Measurements from ENCODE around the gene TRAK2. TPM values are rescaled to one million over a fixed set of nuclear protein-coding genes. Genes with fewer than 3 reads are reported as not detected.
"Not testable (repeated sequence)": the region's sequence is repeated elsewhere in the genome, so short reads cannot be mapped to it uniquely, and the experiment has no call there.

The TRAK2 gene
- total RNA-seq, 1 experiment from 2014 or later, result 12.8 TPM

DNA sequence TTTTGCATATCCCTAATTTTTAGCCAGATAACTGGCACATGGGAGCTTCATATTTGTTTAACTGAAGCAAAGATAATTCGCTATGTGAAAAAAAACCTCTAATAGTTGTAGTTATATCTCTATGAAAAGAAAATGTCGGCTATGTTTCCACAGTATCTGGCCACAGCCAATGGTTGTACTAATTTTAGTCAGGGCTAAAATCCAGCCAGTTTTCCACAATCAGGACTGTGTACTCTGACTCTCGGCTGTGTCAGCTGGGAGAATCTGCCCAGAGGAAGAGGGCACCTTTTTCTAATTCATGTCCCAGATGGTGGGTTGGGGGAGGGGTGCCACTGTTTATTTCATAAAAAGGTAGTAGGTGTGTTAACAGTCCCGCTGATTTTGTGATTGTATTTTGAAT, 39.0 kb upstream of the TRAK2 start:
- Mint-ChIP-seq H3K9me3 (peaks cover under 1% of the 10 kb centered on the region; the same call in 1 of the 2 replicates), H3K27ac (no peak overlapping the region), H3K27me3 (ENCODE audit: low read depth) (peaks cover 5% of the 10 kb centered on the region; the same call in 1 of the 2 replicates), H3K4me1 (no peaks in the 10 kb centered on the region), H3K36me3 (no peaks in the 10 kb centered on the region), H3K4me3 (no peak overlapping the region)
- DNase-seq (ENCODE audit: low spot score) (no peak), ATAC-seq (no peak)
- TF ChIP-seq ZNF396 (CRISPR knock-in tag; IDR thresholded peaks at IDR 0.05; ENCODE audit: borderline replicate concordance) (no peak), OVOL2 (CRISPR knock-in tag; IDR thresholded peaks at IDR 0.05; ENCODE audit: borderline replicate concordance) (no peak), JAZF1 (CRISPR knock-in tag; IDR thresholded peaks at IDR 0.05) (no peak), ZNF317 (CRISPR knock-in tag; IDR thresholded peaks at IDR 0.05; ENCODE audit: borderline replicate concordance, low read depth) (no peak), TEAD1 (CRISPR knock-in tag; IDR thresholded peaks at IDR 0.05) (no peak), ZNF219 (CRISPR knock-in tag; IDR thresholded peaks at IDR 0.05; ENCODE audit: borderline replicate concordance) (no peak), ZNF263 (CRISPR knock-in tag; IDR thresholded peaks at IDR 0.05; ENCODE audit: low read depth) (no peak), NFATC4 (CRISPR knock-in tag; IDR thresholded peaks at IDR 0.05) (no peak), NR1H2 (CRISPR knock-in tag; IDR thresholded peaks at IDR 0.05) (no peak), ETV6 (CRISPR knock-in tag; IDR thresholded peaks at IDR 0.05) (no peak), NFE2L1 (CRISPR knock-in tag; IDR thresholded peaks at IDR 0.05) (no peak)
- TF ChIP-seq, protein P1, sequence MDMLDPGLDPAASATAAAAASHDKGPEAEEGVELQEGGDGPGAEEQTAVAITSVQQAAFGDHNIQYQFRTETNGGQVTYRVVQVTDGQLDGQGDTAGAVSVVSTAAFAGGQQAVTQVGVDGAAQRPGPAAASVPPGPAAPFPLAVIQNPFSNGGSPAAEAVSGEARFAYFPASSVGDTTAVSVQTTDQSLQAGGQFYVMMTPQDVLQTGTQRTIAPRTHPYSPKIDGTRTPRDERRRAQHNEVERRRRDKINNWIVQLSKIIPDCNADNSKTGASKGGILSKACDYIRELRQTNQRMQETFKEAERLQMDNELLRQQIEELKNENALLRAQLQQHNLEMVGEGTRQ (CRISPR knock-in tag; IDR thresholded peaks at IDR 0.05), result no peak
- TF ChIP-seq, protein P2, sequence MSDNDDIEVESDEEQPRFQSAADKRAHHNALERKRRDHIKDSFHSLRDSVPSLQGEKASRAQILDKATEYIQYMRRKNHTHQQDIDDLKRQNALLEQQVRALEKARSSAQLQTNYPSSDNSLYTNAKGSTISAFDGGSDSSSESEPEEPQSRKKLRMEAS (CRISPR knock-in tag; IDR thresholded peaks at IDR 0.05), result no peak
- TF ChIP-seq, protein P3, sequence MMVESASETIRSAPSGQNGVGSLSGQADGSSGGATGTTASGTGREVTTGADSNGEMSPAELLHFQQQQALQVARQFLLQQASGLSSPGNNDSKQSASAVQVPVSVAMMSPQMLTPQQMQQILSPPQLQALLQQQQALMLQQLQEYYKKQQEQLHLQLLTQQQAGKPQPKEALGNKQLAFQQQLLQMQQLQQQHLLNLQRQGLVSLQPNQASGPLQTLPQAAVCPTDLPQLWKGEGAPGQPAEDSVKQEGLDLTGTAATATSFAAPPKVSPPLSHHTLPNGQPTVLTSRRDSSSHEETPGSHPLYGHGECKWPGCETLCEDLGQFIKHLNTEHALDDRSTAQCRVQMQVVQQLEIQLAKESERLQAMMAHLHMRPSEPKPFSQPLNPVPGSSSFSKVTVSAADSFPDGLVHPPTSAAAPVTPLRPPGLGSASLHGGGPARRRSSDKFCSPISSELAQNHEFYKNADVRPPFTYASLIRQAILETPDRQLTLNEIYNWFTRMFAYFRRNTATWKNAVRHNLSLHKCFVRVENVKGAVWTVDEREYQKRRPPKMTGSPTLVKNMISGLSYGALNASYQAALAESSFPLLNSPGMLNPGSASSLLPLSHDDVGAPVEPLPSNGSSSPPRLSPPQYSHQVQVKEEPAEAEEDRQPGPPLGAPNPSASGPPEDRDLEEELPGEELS (CRISPR knock-in tag; IDR thresholded peaks at IDR 0.05), result no peak
- TF ChIP-seq, protein P4, sequence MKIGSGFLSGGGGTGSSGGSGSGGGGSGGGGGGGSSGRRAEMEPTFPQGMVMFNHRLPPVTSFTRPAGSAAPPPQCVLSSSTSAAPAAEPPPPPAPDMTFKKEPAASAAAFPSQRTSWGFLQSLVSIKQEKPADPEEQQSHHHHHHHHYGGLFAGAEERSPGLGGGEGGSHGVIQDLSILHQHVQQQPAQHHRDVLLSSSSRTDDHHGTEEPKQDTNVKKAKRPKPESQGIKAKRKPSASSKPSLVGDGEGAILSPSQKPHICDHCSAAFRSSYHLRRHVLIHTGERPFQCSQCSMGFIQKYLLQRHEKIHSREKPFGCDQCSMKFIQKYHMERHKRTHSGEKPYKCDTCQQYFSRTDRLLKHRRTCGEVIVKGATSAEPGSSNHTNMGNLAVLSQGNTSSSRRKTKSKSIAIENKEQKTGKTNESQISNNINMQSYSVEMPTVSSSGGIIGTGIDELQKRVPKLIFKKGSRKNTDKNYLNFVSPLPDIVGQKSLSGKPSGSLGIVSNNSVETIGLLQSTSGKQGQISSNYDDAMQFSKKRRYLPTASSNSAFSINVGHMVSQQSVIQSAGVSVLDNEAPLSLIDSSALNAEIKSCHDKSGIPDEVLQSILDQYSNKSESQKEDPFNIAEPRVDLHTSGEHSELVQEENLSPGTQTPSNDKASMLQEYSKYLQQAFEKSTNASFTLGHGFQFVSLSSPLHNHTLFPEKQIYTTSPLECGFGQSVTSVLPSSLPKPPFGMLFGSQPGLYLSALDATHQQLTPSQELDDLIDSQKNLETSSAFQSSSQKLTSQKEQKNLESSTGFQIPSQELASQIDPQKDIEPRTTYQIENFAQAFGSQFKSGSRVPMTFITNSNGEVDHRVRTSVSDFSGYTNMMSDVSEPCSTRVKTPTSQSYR (CRISPR knock-in tag; IDR thresholded peaks at IDR 0.05), result no peak
- TF ChIP-seq, protein P5, sequence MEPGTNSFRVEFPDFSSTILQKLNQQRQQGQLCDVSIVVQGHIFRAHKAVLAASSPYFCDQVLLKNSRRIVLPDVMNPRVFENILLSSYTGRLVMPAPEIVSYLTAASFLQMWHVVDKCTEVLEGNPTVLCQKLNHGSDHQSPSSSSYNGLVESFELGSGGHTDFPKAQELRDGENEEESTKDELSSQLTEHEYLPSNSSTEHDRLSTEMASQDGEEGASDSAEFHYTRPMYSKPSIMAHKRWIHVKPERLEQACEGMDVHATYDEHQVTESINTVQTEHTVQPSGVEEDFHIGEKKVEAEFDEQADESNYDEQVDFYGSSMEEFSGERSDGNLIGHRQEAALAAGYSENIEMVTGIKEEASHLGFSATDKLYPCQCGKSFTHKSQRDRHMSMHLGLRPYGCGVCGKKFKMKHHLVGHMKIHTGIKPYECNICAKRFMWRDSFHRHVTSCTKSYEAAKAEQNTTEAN (CRISPR knock-in tag; IDR thresholded peaks at IDR 0.05), result no peak
- TF ChIP-seq, protein P6, sequence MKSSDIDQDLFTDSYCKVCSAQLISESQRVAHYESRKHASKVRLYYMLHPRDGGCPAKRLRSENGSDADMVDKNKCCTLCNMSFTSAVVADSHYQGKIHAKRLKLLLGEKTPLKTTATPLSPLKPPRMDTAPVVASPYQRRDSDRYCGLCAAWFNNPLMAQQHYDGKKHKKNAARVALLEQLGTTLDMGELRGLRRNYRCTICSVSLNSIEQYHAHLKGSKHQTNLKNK (CRISPR knock-in tag; IDR thresholded peaks at IDR 0.05), result no peak
- POLR2A ChIA-PET, result no interaction called here
- CTCF ChIA-PET, result no interaction called here

DNA sequence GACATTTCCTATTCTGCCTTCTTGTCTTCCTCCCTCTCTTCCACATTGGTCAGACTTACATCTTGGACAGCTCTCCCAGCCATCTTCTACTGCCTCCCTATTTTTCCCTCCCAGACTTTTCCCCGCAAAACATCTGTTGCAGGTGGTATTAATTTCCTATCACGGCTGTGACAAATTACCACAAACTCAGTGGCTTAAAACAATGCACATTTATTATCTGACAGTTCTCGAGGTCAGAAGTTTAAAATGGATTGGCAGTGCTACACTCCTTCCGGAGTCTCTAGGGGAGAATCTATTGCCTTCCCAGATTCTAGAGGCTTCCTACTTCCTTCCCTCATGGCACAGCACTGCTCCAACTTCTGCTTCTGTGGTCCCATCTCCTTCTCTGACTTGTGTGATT, 33.5 kb upstream of the TRAK2 start:
- ChIA-PET POLR2A (no interaction called here), CTCF (no interaction called here)
- no peak for TF ChIP-seq FOXP1 (CRISPR knock-in tag; IDR thresholded peaks at IDR 0.05; ENCODE audit: borderline replicate concordance)
- TF ChIP-seq ZNF138 (CRISPR knock-in tag; conservative IDR thresholded peaks at IDR 0.05), result no peak
- TF ChIP-seq, protein P1 (CRISPR knock-in tag; IDR thresholded peaks at IDR 0.05), result no peak
- TF ChIP-seq IRF2 (CRISPR knock-in tag; IDR thresholded peaks at IDR 0.05; ENCODE audit: borderline replicate concordance, low read depth), result no peak
- no peak for TF ChIP-seq ZNF396 (CRISPR knock-in tag; IDR thresholded peaks at IDR 0.05; ENCODE audit: borderline replicate concordance)
- no peaks in the 10 kb centered on the region for H3K27me3 Mint-ChIP-seq (ENCODE audit: low read depth)
- no peak for ATAC-seq
- peaks cover 15% of the 10 kb centered on the region for H3K9me3 Mint-ChIP-seq
- peak overlapping the region; percentile 34; the same call in 1 of the 2 replicates for H3K27ac Mint-ChIP-seq
- peaks cover 5% of the 10 kb centered on the region for H3K4me1 Mint-ChIP-seq
- H3K4me3 Mint-ChIP-seq, result no peak overlapping the region
- peaks cover 18% of the 10 kb centered on the region for H3K36me3 Mint-ChIP-seq
- DNase-seq (ENCODE audit: low spot score), result no peak

DNA sequence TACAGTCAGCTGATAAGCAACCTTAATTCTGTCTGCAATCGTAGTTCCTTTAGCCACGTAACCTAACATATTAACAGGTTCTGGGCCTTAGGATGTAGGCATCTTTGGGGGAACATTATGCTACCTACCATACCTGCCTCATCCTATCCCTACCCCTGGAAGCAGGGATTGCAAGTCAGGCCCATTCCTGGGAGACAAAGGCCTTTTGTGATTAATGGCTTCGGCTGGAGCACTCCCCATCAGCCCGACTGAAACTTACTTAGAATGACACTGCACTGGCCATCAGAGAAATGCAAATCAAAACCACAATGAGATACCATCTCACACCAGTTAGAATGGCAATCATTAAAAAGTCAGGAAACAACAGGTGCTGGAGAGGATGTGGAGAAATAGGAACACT, 32.5 kb upstream of the TRAK2 start:
- CTCF ChIA-PET; H3K4me1 Mint-ChIP-seq; H3K27me3 Mint-ChIP-seq (ENCODE audit: low read depth); H3K4me3 Mint-ChIP-seq; DNase-seq (ENCODE audit: low spot score); H3K27ac Mint-ChIP-seq; POLR2A ChIA-PET: not testable (repeated sequence)
- Mint-ChIP-seq H3K36me3 (peaks cover 18% of the 10 kb centered on the region), H3K9me3 (peaks cover 15% of the 10 kb centered on the region)
- peak; percentile 98 for ATAC-seq

All from WTC11 (cell line).